H9 (cell line): Measurements from ENCODE around the gene IPPK. TPM values are rescaled to one million over a fixed set of nuclear protein-coding genes. Genes with fewer than 3 reads are reported as not detected.

ENCODE experiments used
- DNase-seq: peaks from one replicate; pipeline ENCODE4 v3.0.0-alpha.2; 2017
- H2AFZ ChIP-seq: one replicate; pipeline ENCODE4 v1.6.1; 2013; ENCODE audit warnings: mild to moderate bottlenecking, low read length, control low read depth, moderate library complexity
- H2AK5ac ChIP-seq: 2 replicates; pipeline ENCODE4 v1.6.1; 2013; ENCODE audit warnings: low read length, control low read depth, mixed read lengths; ENCODE audit not compliant: insufficient read length
- H2BK120ac ChIP-seq: one replicate; pipeline ENCODE4 v1.6.1; 2013; ENCODE audit warnings: low read depth, mild to moderate bottlenecking, low read length, control low read depth, inconsistent platforms; ENCODE audit not compliant: poor library complexity, severe bottlenecking
- H2BK12ac ChIP-seq: 2 replicates; pipeline ENCODE4 v1.6.1; 2013; ENCODE audit warnings: low read length, control low read depth, mixed read lengths, low read depth; ENCODE audit not compliant: insufficient read length
- H2BK15ac ChIP-seq: 2 replicates; pipeline ENCODE4 v1.6.1; 2013; ENCODE audit warnings: low read depth, low read length, control low read depth
- H2BK20ac ChIP-seq: one replicate; pipeline ENCODE4 v1.6.1; 2013; ENCODE audit warnings: low read depth, mild to moderate bottlenecking, low read length, control low read depth, inconsistent platforms; ENCODE audit not compliant: poor library complexity, severe bottlenecking
- H2BK5ac ChIP-seq: 2 replicates; pipeline ENCODE4 v1.6.1; 2013; ENCODE audit warnings: low read length, control low read depth, mixed read lengths; ENCODE audit not compliant: insufficient read length
- H3K14ac ChIP-seq: 2 replicates; pipeline ENCODE4 v1.6.1; 2013; ENCODE audit warnings: low read length, control low read depth; ENCODE audit not compliant: insufficient read depth
- H3K18ac ChIP-seq: 2 replicates; pipeline ENCODE4 v1.6.1; 2013; ENCODE audit warnings: low read depth, mild to moderate bottlenecking, mixed read lengths, low read length, control low read depth; ENCODE audit not compliant: insufficient read length
- H3K23ac ChIP-seq: 2 replicates; pipeline ENCODE4 v1.6.1; 2013; ENCODE audit warnings: low read length, control low read depth, mixed read lengths, low read depth; ENCODE audit not compliant: insufficient read length
- H3K23me2 ChIP-seq: 2 replicates; pipeline ENCODE4 v1.6.1; 2013; ENCODE audit warnings: low read depth, mild to moderate bottlenecking, mixed read lengths, low read length, control low read depth; ENCODE audit not compliant: insufficient read length, poor library complexity, severe bottlenecking
- H3K27ac ChIP-seq: 2 replicates; pipeline ENCODE4 v1.5.1; 2013; ENCODE audit warnings: low read length, control low read depth, mixed read lengths, low read depth; ENCODE audit not compliant: insufficient read length
- H3K27me3 ChIP-seq: 2 replicates; pipeline ENCODE4 v1.6.1; 2013; ENCODE audit warnings: low read length, control low read depth, inconsistent platforms; ENCODE audit not compliant: insufficient read depth
- H3K4ac ChIP-seq: 2 replicates; pipeline ENCODE4 v1.6.1; 2013; ENCODE audit warnings: low read depth, mild to moderate bottlenecking, control low read depth, inconsistent platforms, low read length, moderate library complexity
- H3K4me1 ChIP-seq: 2 replicates; pipeline ENCODE4 v1.6.1; 2013; ENCODE audit warnings: low read length, control low read depth, inconsistent platforms; ENCODE audit not compliant: insufficient read depth
- H3K4me2 ChIP-seq: 2 replicates; pipeline ENCODE4 v1.6.1; 2013; ENCODE audit warnings: low read length, control low read depth, mixed read lengths; ENCODE audit not compliant: insufficient read length, insufficient read depth
- H3K56ac ChIP-seq: 2 replicates; pipeline ENCODE4 v1.6.1; 2013; ENCODE audit warnings: low read depth, mild to moderate bottlenecking, mixed read lengths, low read length, control low read depth; ENCODE audit not compliant: insufficient read length
- H3K79me1 ChIP-seq: 2 replicates; pipeline ENCODE4 v1.6.1; 2013; ENCODE audit warnings: low read depth, mild to moderate bottlenecking, moderate library complexity, low read length, control low read depth, inconsistent platforms; ENCODE audit not compliant: insufficient read depth, poor library complexity, severe bottlenecking
- H3K79me2 ChIP-seq: 2 replicates; pipeline ENCODE4 v1.6.1; 2013; ENCODE audit warnings: low read length, control low read depth, inconsistent platforms; ENCODE audit not compliant: insufficient read depth
- H3K9ac ChIP-seq: 2 replicates; pipeline ENCODE4 v1.6.1; 2013; ENCODE audit warnings: low read length, control low read depth, mixed read lengths; ENCODE audit not compliant: insufficient read length; ENCODE audit errors: extremely low read depth
- H3K9me3 ChIP-seq: one replicate; pipeline ENCODE4 v1.6.1; 2013; ENCODE audit warnings: low read depth, low read length, inconsistent platforms; ENCODE audit not compliant: control insufficient read depth
- H3T11ph ChIP-seq: one replicate; pipeline ENCODE4 v1.6.1; 2013; ENCODE audit warnings: mild to moderate bottlenecking, low read length, control low read depth, inconsistent platforms
- H4K20me1 ChIP-seq: one replicate; pipeline ENCODE4 v1.6.1; 2013; ENCODE audit not compliant: control insufficient read depth, insufficient read length, insufficient read depth
- H4K5ac ChIP-seq: 2 replicates; pipeline ENCODE4 v1.6.1; 2013; ENCODE audit warnings: low read depth, mild to moderate bottlenecking, mixed read lengths, low read length, control low read depth; ENCODE audit not compliant: insufficient read length
- H4K8ac ChIP-seq: replicated peaks from 2 replicates; pipeline ENCODE4 v1.6.1; 2013; ENCODE audit warnings: low read length, control low read depth, mixed read lengths, low read depth; ENCODE audit not compliant: insufficient read length
- H4K91ac ChIP-seq: 2 replicates; pipeline ENCODE4 v1.6.1; 2013; ENCODE audit warnings: low read depth, mild to moderate bottlenecking, moderate library complexity, mixed read lengths, low read length, control low read depth; ENCODE audit not compliant: insufficient read length
- H3K27ac Mint-ChIP-seq, 3 experiments: 2 replicates in 2 of 3; 3 replicates in 1 of 3; pipeline ENCODE4 v1.8.0; 2020 to 2021; ENCODE audit warnings: mixed read lengths in 3 of 3, mild to moderate bottlenecking in 1 of 3, moderate library complexity in 1 of 3
- H3K27me3 Mint-ChIP-seq: 2 replicates; pipeline ENCODE4 v1.8.0; 2021; ENCODE audit warnings: low read depth, mild to moderate bottlenecking, moderate library complexity, mixed read lengths
- H3K36me3 Mint-ChIP-seq, 3 experiments: 2 replicates in 2 of 3; 3 replicates in 1 of 3; pipeline ENCODE4 v1.8.0; 2020 to 2021; ENCODE audit warnings: low read depth in 3 of 3, mixed read lengths in 3 of 3; ENCODE audit not compliant: insufficient read depth in 1 of 3
- H3K4me1 Mint-ChIP-seq, 2 experiments: 2 replicates each; pipeline ENCODE4 v1.8.0; 2020; ENCODE audit warnings: mixed read lengths in 2 of 2
- H3K4me3 Mint-ChIP-seq, 2 experiments: 2 replicates in 1 of 2; 3 replicates in 1 of 2; pipeline ENCODE4 v1.8.0; 2020 to 2021; ENCODE audit warnings: mild to moderate bottlenecking in 2 of 2, mixed read lengths in 2 of 2, moderate library complexity in 1 of 2
- H3K9me3 Mint-ChIP-seq, 2 experiments: 2 replicates in 1 of 2; 3 replicates in 1 of 2; pipeline ENCODE4 v1.8.0; 2020; ENCODE audit warnings: mild to moderate bottlenecking in 2 of 2, mixed read lengths in 2 of 2, moderate library complexity in 1 of 2
- WGBS: extraction: QIAGEN DNeasy Blood & Tissue Kit; methylation state at CpG from one replicate; pipeline ENCODE4 v1.1.7; 2013; ENCODE audit warnings: missing lambda C conversion rate, low lambda C conversion rate, mixed read lengths; ENCODE audit not compliant: insufficient read length; ENCODE audit errors: extremely low coverage; 5-methylcytosine and 5-hydroxymethylcytosine counted together
- total RNA-seq: library from RNA; stranded (reverse); gene quantifications from 2 replicates; pipeline ENCODE4 v1.2.1, GENCODE V29; 2021
- TF ChIP-seq, protein P1 (sequence below): fragments of 200-600 bp; sonication (generic); conservative IDR thresholded peaks from 3 replicates; pipeline ENCODE4 v1.8.0; 2021; ENCODE audit warnings: antibody characterized with exemption, mild to moderate bottlenecking

Gene IPPK
- total RNA-seq, 1 experiment from 2014 or later: 10.7 TPM

DNA sequence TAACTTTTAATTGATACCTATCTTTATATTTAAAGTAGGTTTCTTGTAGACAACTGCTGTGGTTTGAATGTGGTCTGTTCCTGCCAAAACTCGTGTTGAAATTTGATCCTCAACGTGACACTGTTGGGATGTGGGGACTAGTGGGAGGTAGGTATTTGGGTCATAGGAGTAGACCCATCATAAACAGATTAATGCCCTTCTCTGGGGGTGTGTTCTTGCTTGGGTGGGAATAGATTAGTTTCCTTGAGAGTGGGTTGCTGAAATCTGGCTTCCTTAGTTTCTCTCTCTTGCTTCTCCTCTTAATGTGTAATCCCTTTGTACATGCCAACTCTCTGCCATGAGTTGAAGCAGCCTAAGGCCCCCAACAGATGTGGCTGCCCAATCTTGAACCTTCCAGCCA is 34.6 kb upstream of the IPPK start:
- Histone ChIP-seq H2AK5ac (no peak overlapping the region), H2BK12ac (no peak overlapping the region), H4K91ac (no peak overlapping the region), H3K4ac (no peak overlapping the region), H4K8ac (no peak overlapping the region), H3K18ac (no peak overlapping the region), H4K5ac (no peak overlapping the region), H2BK5ac (no peak overlapping the region), H2BK120ac (no peak overlapping the region), H3T11ph (no peak overlapping the region), H2BK15ac (no peak overlapping the region), H3K27me3 (no peaks in the 10 kb centered on the region), H2BK20ac (no peak overlapping the region), H3K27ac (no peak overlapping the region), H3K4me1 (no peaks in the 10 kb centered on the region), H4K20me1 (no peaks in the 10 kb centered on the region), H3K23ac (no peak overlapping the region), H3K9ac (no peak overlapping the region), H3K9me3 (no peaks in the 10 kb centered on the region), H3K23me2 (no peaks in the 10 kb centered on the region), H3K4me2 (no peak overlapping the region), H3K56ac (no peak overlapping the region), H3K79me2 (no peaks in the 10 kb centered on the region), H3K14ac (no peak overlapping the region), H2AFZ (no peak overlapping the region), H3K79me1 (no peaks in the 10 kb centered on the region)
- no peaks in the 10 kb centered on the region; the same call in 1 of the 2 replicates for H3K27me3 Mint-ChIP-seq
- H3K9me3 Mint-ChIP-seq: no peaks in the 10 kb centered on the region
- H3K4me3 Mint-ChIP-seq: no peak overlapping the region
- no peak for DNase-seq
- H3K36me3 Mint-ChIP-seq: 0 out of 7 replicates have a peak, but pooled peaks cover 0 to 2% (median 0%) of the 10 kb centered on the region in 3 experiments
- TF ChIP-seq, protein P1, sequence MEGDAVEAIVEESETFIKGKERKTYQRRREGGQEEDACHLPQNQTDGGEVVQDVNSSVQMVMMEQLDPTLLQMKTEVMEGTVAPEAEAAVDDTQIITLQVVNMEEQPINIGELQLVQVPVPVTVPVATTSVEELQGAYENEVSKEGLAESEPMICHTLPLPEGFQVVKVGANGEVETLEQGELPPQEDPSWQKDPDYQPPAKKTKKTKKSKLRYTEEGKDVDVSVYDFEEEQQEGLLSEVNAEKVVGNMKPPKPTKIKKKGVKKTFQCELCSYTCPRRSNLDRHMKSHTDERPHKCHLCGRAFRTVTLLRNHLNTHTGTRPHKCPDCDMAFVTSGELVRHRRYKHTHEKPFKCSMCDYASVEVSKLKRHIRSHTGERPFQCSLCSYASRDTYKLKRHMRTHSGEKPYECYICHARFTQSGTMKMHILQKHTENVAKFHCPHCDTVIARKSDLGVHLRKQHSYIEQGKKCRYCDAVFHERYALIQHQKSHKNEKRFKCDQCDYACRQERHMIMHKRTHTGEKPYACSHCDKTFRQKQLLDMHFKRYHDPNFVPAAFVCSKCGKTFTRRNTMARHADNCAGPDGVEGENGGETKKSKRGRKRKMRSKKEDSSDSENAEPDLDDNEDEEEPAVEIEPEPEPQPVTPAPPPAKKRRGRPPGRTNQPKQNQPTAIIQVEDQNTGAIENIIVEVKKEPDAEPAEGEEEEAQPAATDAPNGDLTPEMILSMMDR: no peak
- no peaks in the 10 kb centered on the region for H3K4me1 Mint-ChIP-seq
- no peak overlapping the region for H3K27ac Mint-ChIP-seq
- WGBS: no CpG with 5 or more reads among the region's 2 CpGs
